WTC11 (cell line): ENCODE measurements around the gene ISL2. TPM values are rescaled to one million over a fixed set of nuclear protein-coding genes. Genes with fewer than 3 reads are reported as not detected.

Source experiments
- ATAC-seq: fragments of 200-7000 bp; cut with Tn5 transposase; 2 replicates; pipeline ENCODE4 v1.10.0; 2021; ENCODE audit warnings: mild to moderate bottlenecking, moderate library complexity
- CTCF ChIA-PET: fragments of 300-600 bp; sonication (Branson Sonifier 250); formaldehyde crosslinking; loops from one replicate; lab custom pipeline; 2021; ENCODE audit warnings: antibody characterized with exemption; lab: Charles Lee
- POLR2A ChIA-PET: fragments of 350-600 bp; sonication (Branson Sonifier 250); formaldehyde crosslinking; loops from one replicate; lab custom pipeline; 2021; ENCODE audit warnings: antibody characterized with exemption; lab: Charles Lee
- DNase-seq: peaks from one replicate; pipeline ENCODE4 v3.0.0; 2021; ENCODE audit warnings: low spot score
- H3K27ac Mint-ChIP-seq: 2 replicates; pipeline ENCODE4 v1.8.0; 2021; ENCODE audit warnings: mixed read lengths
- H3K27me3 Mint-ChIP-seq: 2 replicates; pipeline ENCODE4 v1.8.0; 2021; ENCODE audit warnings: low read depth, mild to moderate bottlenecking, moderate library complexity, mixed read lengths
- H3K36me3 Mint-ChIP-seq: 2 replicates; pipeline ENCODE4 v1.8.0; 2021; ENCODE audit warnings: mixed read lengths
- H3K4me1 Mint-ChIP-seq: 2 replicates; pipeline ENCODE4 v1.8.0; 2022; ENCODE audit warnings: mixed read lengths
- H3K4me3 Mint-ChIP-seq: 2 replicates; pipeline ENCODE4 v1.8.0; 2021; ENCODE audit warnings: mild to moderate bottlenecking, moderate library complexity, mixed read lengths
- H3K9me3 Mint-ChIP-seq: 2 replicates; pipeline ENCODE4 v1.8.0; 2021; ENCODE audit warnings: mixed read lengths
- AFF4 ChIP-seq: sonication (generic); formaldehyde crosslinking; IDR thresholded peaks from 2 replicates; pipeline ENCODE4 v1.8.1; 2023; ENCODE audit warnings: mild to moderate bottlenecking, missing genetic modification reagents, borderline replicate concordance
- ATF3 ChIP-seq: sonication (generic); formaldehyde crosslinking; conservative IDR thresholded peaks from 2 replicates; pipeline ENCODE4 v1.8.1; 2022; ENCODE audit warnings: mild to moderate bottlenecking, missing genetic modification reagents
- CBFB ChIP-seq: sonication (generic); formaldehyde crosslinking; IDR thresholded peaks from 2 replicates; pipeline ENCODE4 v1.8.1; 2022; ENCODE audit warnings: mild to moderate bottlenecking, low read depth, missing genetic modification reagents
- CDX4 ChIP-seq: fragments of 250-450 bp; sonication (Bioruptor Pico); IDR thresholded peaks from 2 replicates; pipeline ENCODE4 v1.9.0; 2021; ENCODE audit warnings: moderate library complexity, mild to moderate bottlenecking, inconsistent platforms, borderline replicate concordance
- EMX1 ChIP-seq: fragments of 250-450 bp; sonication (Bioruptor Pico); IDR thresholded peaks from 2 replicates; pipeline ENCODE4 v1.8.0; 2021; ENCODE audit warnings: mild to moderate bottlenecking
- FOXP4 ChIP-seq: sonication (generic); formaldehyde crosslinking; IDR thresholded peaks from 2 replicates; pipeline ENCODE4 v1.8.0; 2022; ENCODE audit warnings: mild to moderate bottlenecking, missing genetic modification reagents
- GTF2I ChIP-seq: fragments of 250-450 bp; sonication (Bioruptor Pico); conservative IDR thresholded peaks from 2 replicates; pipeline ENCODE4 v1.4.0; 2021; ENCODE audit warnings: mild to moderate bottlenecking
- JUN ChIP-seq: sonication (generic); formaldehyde crosslinking; IDR thresholded peaks from 2 replicates; pipeline ENCODE4 v1.8.0; 2023; ENCODE audit warnings: mild to moderate bottlenecking, missing genetic modification reagents
- MYBL2 ChIP-seq: sonication (generic); formaldehyde crosslinking; IDR thresholded peaks from 2 replicates; pipeline ENCODE4 v1.8.1; 2023; ENCODE audit warnings: mild to moderate bottlenecking, moderate library complexity, missing genetic modification reagents
- OVOL2 ChIP-seq: fragments of 250-450 bp; sonication (Bioruptor Pico); IDR thresholded peaks from 2 replicates; pipeline ENCODE4 v1.9.0; 2021; ENCODE audit warnings: mild to moderate bottlenecking, borderline replicate concordance
- TP53 ChIP-seq: sonication (generic); formaldehyde crosslinking; IDR thresholded peaks from 2 replicates; pipeline ENCODE4 v1.8.1; 2023; ENCODE audit warnings: mild to moderate bottlenecking, missing genetic modification reagents
- ZNF232 ChIP-seq: sonication (generic); formaldehyde crosslinking; IDR thresholded peaks from 2 replicates; pipeline ENCODE4 v1.8.0; 2022; ENCODE audit warnings: mild to moderate bottlenecking, missing genetic modification reagents
- ZNF281 ChIP-seq: sonication (generic); formaldehyde crosslinking; IDR thresholded peaks from 2 replicates; pipeline ENCODE4 v1.8.0; 2023; ENCODE audit warnings: mild to moderate bottlenecking, missing genetic modification reagents
- ZNF532 ChIP-seq: fragments of 250-450 bp; sonication (Bioruptor Pico); IDR thresholded peaks from 2 replicates; pipeline ENCODE4 v1.9.0; 2021; ENCODE audit warnings: mild to moderate bottlenecking, borderline replicate concordance
- total RNA-seq: library from RNA; stranded (reverse); gene quantifications from 3 replicates; pipeline ENCODE4 v1.2.3, GENCODE V29; 2021

Gene ISL2
- total RNA-seq, 1 experiment from 2014 or later: 0.24 TPM

- TF ChIP-seq ZNF232 (CRISPR knock-in tag) (no peak), CBFB (CRISPR knock-in tag) (no peak), OVOL2 (CRISPR knock-in tag) (no peak), TP53 (no peak), JUN (CRISPR knock-in tag) (no peak), GTF2I (CRISPR knock-in tag) (no peak), ZNF532 (no peak)
Measured at GRCh38 chr15:76382987-76383728, 46.6 kb downstream of the ISL2 start (continued).

GRCh38 chr15:76384409-76384808, 47.8 kb downstream of the ISL2 start:
- Mint-ChIP-seq H3K4me3 (no peak overlapping the region), H3K27me3 (no peaks in the 10 kb centered on the region; the same call in 1 of the 2 replicates), H3K4me1 (no peaks in the 10 kb centered on the region), H3K9me3 (no peaks in the 10 kb centered on the region), H3K27ac (no peak overlapping the region), H3K36me3 (no peaks in the 10 kb centered on the region)
- TF ChIP-seq ZNF281 (CRISPR knock-in tag): no peak
- no peak for TF ChIP-seq CDX4 (CRISPR knock-in tag)
- no peak for TF ChIP-seq EMX1 (CRISPR knock-in tag)
- no peak for TF ChIP-seq FOXP4 (CRISPR knock-in tag)
- TF ChIP-seq MYBL2 (CRISPR knock-in tag): no peak
- no peak for TF ChIP-seq AFF4 (CRISPR knock-in tag)
- TF ChIP-seq ATF3 (CRISPR knock-in tag): no peak
- POLR2A ChIA-PET: no interaction called here
- ATAC-seq: no peak
- DNase-seq: no peak
- CTCF ChIA-PET: no interaction called here
